ENCODE measurements around the gene ASTL. TPM values are rescaled to one million over a fixed set of nuclear protein-coding genes. Genes with fewer than 3 reads are reported as not detected.

Gene ASTL
- total and polyA plus RNA-seq, 9 of the 15 experiments (the other 6 are each of a cell fraction or from before 2014, with no cell fraction given) = not detected

DNA sequence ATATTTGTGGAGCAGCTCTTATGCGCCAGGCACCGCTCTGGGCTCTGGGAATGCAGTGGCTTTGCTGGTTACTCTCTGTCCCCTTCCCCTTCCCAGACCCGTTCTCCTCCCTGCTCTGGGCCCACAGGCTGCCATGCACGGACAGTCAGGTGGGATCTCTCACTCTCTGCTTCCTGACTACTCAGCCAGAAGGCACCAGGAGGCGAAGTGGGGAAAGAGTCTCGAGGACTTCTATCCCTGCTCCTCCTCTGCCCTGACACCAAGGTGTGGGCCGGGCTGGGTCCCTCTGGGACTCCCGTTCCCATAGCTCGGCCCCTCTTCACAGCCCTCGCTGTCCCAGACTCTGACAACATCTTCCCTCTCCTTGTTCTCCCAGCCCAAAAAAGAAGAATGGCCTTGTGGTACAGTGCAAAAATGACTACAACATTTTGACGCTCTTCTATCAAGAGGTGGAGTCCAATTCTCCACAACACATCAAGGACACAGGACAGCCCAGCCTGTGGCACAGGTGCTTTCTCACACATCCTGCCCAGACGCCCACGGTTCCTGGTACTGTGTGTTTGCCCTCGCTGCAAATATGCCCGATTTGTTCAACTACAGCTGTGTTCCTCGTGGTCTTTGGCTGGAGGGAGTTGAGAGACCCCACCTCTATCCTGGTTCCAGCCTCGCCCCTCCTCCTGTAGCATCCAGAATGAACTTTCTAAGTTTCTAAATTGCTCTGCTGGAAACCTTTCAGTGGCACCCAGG, 21.0 kb upstream of the ASTL start:
- in situ Hi-C loops (cut with MboI) = no loop called here
- no peaks in the 10 kb centered on the region for H3K9me3 ChIP-seq (replicated peaks; ENCODE audit: control insufficient read depth, insufficient read depth, low read depth, low read length)
- FAIRE-seq (no peak), ATAC-seq (no peak), DNase-seq (ENCODE audit: extremely low read depth in 1 of 4, low spot score in 3 of 4) (no peak)
- no TSS peak for BruUV-seq (replicated peaks)
- H3K36me3 ChIP-seq (ENCODE audit: control insufficient read depth, insufficient read depth, low read length) = no peaks in the 10 kb centered on the region
- ChIA-PET POLR2A (interaction anchor here (0.8 to 1.9 kb wide), 3 partner anchors 9 to 23 kb away, joined by 4 to 6 read pairs (median 4); no protein-coding TSS in a partner anchor), CTCF (ENCODE audit: low intra/inter-chr PET ratio) (no interaction called here)
- H3K4me1 ChIP-seq (replicated peaks in 1 of 2; ENCODE audit: control insufficient read depth in 2 of 2, insufficient read depth in 2 of 2, low read length in 2 of 2) = peaks cover 25 to 43% of the 10 kb centered on the region in 2 experiments
- no peak for TF ChIP-seq ZC3H8 (IDR thresholded peaks at IDR 0.05)
- TF ChIP-seq, protein P1, sequence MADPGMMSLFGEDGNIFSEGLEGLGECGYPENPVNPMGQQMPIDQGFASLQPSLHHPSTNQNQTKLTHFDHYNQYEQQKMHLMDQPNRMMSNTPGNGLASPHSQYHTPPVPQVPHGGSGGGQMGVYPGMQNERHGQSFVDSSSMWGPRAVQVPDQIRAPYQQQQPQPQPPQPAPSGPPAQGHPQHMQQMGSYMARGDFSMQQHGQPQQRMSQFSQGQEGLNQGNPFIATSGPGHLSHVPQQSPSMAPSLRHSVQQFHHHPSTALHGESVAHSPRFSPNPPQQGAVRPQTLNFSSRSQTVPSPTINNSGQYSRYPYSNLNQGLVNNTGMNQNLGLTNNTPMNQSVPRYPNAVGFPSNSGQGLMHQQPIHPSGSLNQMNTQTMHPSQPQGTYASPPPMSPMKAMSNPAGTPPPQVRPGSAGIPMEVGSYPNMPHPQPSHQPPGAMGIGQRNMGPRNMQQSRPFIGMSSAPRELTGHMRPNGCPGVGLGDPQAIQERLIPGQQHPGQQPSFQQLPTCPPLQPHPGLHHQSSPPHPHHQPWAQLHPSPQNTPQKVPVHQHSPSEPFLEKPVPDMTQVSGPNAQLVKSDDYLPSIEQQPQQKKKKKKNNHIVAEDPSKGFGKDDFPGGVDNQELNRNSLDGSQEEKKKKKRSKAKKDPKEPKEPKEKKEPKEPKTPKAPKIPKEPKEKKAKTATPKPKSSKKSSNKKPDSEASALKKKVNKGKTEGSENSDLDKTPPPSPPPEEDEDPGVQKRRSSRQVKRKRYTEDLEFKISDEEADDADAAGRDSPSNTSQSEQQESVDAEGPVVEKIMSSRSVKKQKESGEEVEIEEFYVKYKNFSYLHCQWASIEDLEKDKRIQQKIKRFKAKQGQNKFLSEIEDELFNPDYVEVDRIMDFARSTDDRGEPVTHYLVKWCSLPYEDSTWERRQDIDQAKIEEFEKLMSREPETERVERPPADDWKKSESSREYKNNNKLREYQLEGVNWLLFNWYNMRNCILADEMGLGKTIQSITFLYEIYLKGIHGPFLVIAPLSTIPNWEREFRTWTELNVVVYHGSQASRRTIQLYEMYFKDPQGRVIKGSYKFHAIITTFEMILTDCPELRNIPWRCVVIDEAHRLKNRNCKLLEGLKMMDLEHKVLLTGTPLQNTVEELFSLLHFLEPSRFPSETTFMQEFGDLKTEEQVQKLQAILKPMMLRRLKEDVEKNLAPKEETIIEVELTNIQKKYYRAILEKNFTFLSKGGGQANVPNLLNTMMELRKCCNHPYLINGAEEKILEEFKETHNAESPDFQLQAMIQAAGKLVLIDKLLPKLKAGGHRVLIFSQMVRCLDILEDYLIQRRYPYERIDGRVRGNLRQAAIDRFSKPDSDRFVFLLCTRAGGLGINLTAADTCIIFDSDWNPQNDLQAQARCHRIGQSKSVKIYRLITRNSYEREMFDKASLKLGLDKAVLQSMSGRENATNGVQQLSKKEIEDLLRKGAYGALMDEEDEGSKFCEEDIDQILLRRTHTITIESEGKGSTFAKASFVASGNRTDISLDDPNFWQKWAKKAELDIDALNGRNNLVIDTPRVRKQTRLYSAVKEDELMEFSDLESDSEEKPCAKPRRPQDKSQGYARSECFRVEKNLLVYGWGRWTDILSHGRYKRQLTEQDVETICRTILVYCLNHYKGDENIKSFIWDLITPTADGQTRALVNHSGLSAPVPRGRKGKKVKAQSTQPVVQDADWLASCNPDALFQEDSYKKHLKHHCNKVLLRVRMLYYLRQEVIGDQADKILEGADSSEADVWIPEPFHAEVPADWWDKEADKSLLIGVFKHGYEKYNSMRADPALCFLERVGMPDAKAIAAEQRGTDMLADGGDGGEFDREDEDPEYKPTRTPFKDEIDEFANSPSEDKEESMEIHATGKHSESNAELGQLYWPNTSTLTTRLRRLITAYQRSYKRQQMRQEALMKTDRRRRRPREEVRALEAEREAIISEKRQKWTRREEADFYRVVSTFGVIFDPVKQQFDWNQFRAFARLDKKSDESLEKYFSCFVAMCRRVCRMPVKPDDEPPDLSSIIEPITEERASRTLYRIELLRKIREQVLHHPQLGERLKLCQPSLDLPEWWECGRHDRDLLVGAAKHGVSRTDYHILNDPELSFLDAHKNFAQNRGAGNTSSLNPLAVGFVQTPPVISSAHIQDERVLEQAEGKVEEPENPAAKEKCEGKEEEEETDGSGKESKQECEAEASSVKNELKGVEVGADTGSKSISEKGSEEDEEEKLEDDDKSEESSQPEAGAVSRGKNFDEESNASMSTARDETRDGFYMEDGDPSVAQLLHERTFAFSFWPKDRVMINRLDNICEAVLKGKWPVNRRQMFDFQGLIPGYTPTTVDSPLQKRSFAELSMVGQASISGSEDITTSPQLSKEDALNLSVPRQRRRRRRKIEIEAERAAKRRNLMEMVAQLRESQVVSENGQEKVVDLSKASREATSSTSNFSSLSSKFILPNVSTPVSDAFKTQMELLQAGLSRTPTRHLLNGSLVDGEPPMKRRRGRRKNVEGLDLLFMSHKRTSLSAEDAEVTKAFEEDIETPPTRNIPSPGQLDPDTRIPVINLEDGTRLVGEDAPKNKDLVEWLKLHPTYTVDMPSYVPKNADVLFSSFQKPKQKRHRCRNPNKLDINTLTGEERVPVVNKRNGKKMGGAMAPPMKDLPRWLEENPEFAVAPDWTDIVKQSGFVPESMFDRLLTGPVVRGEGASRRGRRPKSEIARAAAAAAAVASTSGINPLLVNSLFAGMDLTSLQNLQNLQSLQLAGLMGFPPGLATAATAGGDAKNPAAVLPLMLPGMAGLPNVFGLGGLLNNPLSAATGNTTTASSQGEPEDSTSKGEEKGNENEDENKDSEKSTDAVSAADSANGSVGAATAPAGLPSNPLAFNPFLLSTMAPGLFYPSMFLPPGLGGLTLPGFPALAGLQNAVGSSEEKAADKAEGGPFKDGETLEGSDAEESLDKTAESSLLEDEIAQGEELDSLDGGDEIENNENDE (IDR thresholded peaks at IDR 0.05; ENCODE audit: low read depth, low read length) = no peak
- no peak for TF ChIP-seq NFXL1 (CRISPR knock-in tag; IDR thresholded peaks at IDR 0.05)
- no peak for TF ChIP-seq LEF1 (IDR thresholded peaks at IDR 0.05)
- TF ChIP-seq XRCC3 (IDR thresholded peaks at IDR 0.05) = no peak
- no peak for TF ChIP-seq IRF2 (CRISPR knock-in tag; IDR thresholded peaks at IDR 0.05)
- no peak for TF ChIP-seq EP400 (IDR thresholded peaks at IDR 0.05)
- TF ChIP-seq DACH1 (IDR thresholded peaks at IDR 0.05; ENCODE audit: partially characterized antibody) = no peak
- no peak for TF ChIP-seq ZNF408 (CRISPR knock-in tag; IDR thresholded peaks at IDR 0.05; ENCODE audit: low read depth)
- peak overlapping the region in 1 of 2 experiments; percentile 48; a peak in 1 of 4 replicates for H3K9ac ChIP-seq (ENCODE audit: insufficient read depth in 1 of 2, low read depth in 2 of 2, low read length in 2 of 2)
- H2AFZ ChIP-seq (ENCODE audit: low read depth, low read length) = peak overlapping the region; percentile 46
- no peak overlapping the region for H3K4me3 ChIP-seq
- 80% methylated on average over 16 of the region's 17 CpGs for WGBS (ENCODE audit: insufficient coverage, low coverage, missing lambda C conversion rate)
- H3K27me3 ChIP-seq (ENCODE audit: control insufficient read depth in 2 of 2, insufficient read depth in 2 of 2, low read length in 2 of 2) = no peaks in the 10 kb centered on the region
- H3K79me2 ChIP-seq (ENCODE audit: control insufficient read depth, insufficient read depth, low read length) = no peaks in the 10 kb centered on the region
- H3K27ac ChIP-seq (ENCODE audit: extremely low read depth, low read depth, low read length) = no peak overlapping the region
- peaks cover 3% of the 10 kb centered on the region for H3K9me1 ChIP-seq (ENCODE audit: control insufficient read depth, insufficient read depth, low read length)
- no peak overlapping the region for H3K4me2 ChIP-seq (ENCODE audit: insufficient read depth, low read length)
- intact Hi-C loops (cut with micrococcal nuclease) = no loop called here
- no peaks in the 10 kb centered on the region for H4K20me1 ChIP-seq (replicated peaks; ENCODE audit: control insufficient read depth, insufficient read depth, low read length)
